ENCODE results near the gene FGD4. TPM values are rescaled to one million over a fixed set of nuclear protein-coding genes. Genes with fewer than 3 reads are reported as not detected.

FGD4 gene
- total and polyA plus RNA-seq, 9 of the 15 experiments (the other 6 are each of a cell fraction or from before 2014, with no cell fraction given) = 0.05 to 0.51 (median 0.27) TPM

- TF ChIP-seq STAT5B (CRISPR knock-in tag; IDR thresholded peaks at IDR 0.05) = no peak
- TF ChIP-seq ETV5 (CRISPR knock-in tag; IDR thresholded peaks at IDR 0.05; ENCODE audit: low read depth) = no peak
- TF ChIP-seq NFE2L1 (tag; IDR thresholded peaks at IDR 0.05; ENCODE audit: borderline replicate concordance, low read depth) = no peak
- no peak for TF ChIP-seq TSC22D4 (tag; IDR thresholded peaks at IDR 0.05)
- peak; percentile 40; the same call in 1 of the 2 replicates for TF ChIP-seq HEY1 (CRISPR knock-in tag; IDR thresholded peaks at IDR 0.05; ENCODE audit: borderline replicate concordance)
- TF ChIP-seq PML (IDR thresholded peaks at IDR 0.05; ENCODE audit: low read length) = peak; percentile 40; the same call in 1 of the 2 replicates
- TF ChIP-seq ATF1 (CRISPR knock-in tag; IDR thresholded peaks at IDR 0.05) = no peak
- TF ChIP-seq ATF1 (tag; IDR thresholded peaks at IDR 0.05) = no peak
- no peak for TF ChIP-seq HDGF (IDR thresholded peaks at IDR 0.05)
- TF ChIP-seq ILK (tag; IDR thresholded peaks at IDR 0.05; ENCODE audit: borderline replicate concordance, low read depth) = no peak
- no peak for TF ChIP-seq ZNF224 (CRISPR knock-in tag; IDR thresholded peaks at IDR 0.05)
- no peak for TF ChIP-seq NR2F6 (CRISPR knock-in tag; IDR thresholded peaks at IDR 0.05)
- TF ChIP-seq ARID2 (IDR thresholded peaks at IDR 0.05) = no peak
- TF ChIP-seq, protein P1, sequence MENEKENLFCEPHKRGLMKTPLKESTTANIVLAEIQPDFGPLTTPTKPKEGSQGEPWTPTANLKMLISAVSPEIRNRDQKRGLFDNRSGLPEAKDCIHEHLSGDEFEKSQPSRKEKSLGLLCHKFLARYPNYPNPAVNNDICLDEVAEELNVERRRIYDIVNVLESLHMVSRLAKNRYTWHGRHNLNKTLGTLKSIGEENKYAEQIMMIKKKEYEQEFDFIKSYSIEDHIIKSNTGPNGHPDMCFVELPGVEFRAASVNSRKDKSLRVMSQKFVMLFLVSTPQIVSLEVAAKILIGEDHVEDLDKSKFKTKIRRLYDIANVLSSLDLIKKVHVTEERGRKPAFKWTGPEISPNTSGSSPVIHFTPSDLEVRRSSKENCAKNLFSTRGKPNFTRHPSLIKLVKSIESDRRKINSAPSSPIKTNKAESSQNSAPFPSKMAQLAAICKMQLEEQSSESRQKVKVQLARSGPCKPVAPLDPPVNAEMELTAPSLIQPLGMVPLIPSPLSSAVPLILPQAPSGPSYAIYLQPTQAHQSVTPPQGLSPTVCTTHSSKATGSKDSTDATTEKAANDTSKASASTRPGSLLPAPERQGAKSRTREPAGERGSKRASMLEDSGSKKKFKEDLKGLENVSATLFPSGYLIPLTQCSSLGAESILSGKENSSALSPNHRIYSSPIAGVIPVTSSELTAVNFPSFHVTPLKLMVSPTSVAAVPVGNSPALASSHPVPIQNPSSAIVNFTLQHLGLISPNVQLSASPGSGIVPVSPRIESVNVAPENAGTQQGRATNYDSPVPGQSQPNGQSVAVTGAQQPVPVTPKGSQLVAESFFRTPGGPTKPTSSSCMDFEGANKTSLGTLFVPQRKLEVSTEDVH (IDR thresholded peaks at IDR 0.05; ENCODE audit: low read depth, partially characterized antibody) = no peak
- no peak for TF ChIP-seq ATF4 (CRISPR knock-in tag; IDR thresholded peaks at IDR 0.05)
- TF ChIP-seq HDAC6 (IDR thresholded peaks at IDR 0.05; ENCODE audit: low read depth, low read length) = no peak
- no peak for TF ChIP-seq ZNF165 (CRISPR knock-in tag; IDR thresholded peaks at IDR 0.05; ENCODE audit: borderline replicate concordance)
- no peak for TF ChIP-seq TBP (optimal IDR thresholded peaks at IDR 0.05; ENCODE audit: low read depth, low read length)
- TF ChIP-seq, protein P2, sequence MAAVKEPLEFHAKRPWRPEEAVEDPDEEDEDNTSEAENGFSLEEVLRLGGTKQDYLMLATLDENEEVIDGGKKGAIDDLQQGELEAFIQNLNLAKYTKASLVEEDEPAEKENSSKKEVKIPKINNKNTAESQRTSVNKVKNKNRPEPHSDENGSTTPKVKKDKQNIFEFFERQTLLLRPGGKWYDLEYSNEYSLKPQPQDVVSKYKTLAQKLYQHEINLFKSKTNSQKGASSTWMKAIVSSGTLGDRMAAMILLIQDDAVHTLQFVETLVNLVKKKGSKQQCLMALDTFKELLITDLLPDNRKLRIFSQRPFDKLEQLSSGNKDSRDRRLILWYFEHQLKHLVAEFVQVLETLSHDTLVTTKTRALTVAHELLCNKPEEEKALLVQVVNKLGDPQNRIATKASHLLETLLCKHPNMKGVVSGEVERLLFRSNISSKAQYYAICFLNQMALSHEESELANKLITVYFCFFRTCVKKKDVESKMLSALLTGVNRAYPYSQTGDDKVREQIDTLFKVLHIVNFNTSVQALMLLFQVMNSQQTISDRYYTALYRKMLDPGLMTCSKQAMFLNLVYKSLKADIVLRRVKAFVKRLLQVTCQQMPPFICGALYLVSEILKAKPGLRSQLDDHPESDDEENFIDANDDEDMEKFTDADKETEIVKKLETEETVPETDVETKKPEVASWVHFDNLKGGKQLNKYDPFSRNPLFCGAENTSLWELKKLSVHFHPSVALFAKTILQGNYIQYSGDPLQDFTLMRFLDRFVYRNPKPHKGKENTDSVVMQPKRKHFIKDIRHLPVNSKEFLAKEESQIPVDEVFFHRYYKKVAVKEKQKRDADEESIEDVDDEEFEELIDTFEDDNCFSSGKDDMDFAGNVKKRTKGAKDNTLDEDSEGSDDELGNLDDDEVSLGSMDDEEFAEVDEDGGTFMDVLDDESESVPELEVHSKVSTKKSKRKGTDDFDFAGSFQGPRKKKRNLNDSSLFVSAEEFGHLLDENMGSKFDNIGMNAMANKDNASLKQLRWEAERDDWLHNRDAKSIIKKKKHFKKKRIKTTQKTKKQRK (IDR thresholded peaks at IDR 0.05; ENCODE audit: borderline replicate concordance, low read depth, low read length) = no peak
- no peak for TF ChIP-seq ETS1 (conservative IDR thresholded peaks at IDR 0.05; ENCODE audit: control insufficient read depth, low read depth, low read length)
- no peak for TF ChIP-seq CCNT2 (IDR thresholded peaks at IDR 0.05; ENCODE audit: borderline replicate concordance, extremely low read depth, insufficient read length, low read depth, low read length)
Observed at GRCh38 chr12:32516230-32516629, 116.9 kb downstream of the FGD4 start (continued).

All from K562 (cell line).